Stimulated activated CD4-positive, alpha-beta T cell treated with anti-CD3 and anti-CD28 coated beads, TNF-alpha, amount 100 ng/mL, for 4 hours (primary cell): ENCODE results near the gene PTPA.
"Not testable (repeated sequence)": the region's sequence is repeated elsewhere in the genome, so short reads cannot be mapped to it uniquely, and the experiment has no call there.

ENCODE experiments used
- DNase-seq, 3 experiments: peaks; one replicate each; pipeline ENCODE4 v3.0.0-alpha.2; 2020; ENCODE audit warnings: low read depth in 3 of 3

PTPA gene

DNA sequence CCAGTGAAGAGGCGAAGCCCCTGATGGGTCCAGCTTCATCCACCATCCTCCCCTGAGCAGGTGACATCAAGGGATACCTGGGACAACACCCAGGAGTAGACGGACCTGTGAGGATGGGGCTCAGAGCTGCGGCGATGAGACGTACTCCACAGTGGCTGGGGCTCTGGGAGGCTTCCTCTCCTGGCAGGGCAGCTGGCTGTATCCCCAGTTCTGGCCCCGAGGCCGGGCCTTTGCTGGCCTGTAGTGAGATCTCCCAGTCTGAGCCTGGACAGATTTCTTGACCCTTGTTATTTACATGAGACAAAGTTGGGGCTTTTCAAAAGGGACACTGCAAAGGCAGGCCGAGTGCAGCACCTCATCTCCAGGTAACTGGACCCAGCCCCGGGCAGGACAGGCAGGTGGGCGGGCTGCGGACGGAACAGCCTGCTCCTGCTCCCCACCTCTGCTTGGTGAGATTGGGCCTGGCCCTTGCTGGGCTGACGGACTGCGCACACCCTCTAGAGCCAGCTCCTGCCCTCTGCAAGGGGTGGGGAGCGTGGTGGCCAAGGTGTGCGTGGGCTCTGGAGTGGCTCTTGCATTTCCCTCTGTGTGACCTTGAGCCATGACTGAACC lies 43.8 kb downstream of the PTPA start:
- DNase-seq: no peak

DNA sequence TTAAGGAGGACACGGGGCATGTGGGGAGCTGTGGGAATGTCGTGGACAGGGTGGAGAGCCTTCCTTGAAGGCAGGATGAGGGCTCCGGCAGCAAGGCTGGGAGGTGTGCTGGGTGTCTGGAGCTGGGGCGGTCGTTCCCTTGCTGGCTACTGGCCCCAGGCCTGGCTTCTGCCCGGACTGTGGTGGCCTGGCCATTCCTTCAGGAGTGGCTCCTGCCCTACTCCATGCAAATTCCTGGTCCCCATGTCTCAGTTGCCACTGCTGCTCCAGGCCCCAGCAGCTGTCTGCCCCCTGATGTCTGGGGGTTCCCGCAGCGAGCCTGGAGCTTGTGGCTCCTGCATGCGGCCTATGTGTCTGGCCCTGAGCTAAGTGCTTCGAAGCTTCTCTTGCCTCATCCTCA lies 44.9 kb downstream of the PTPA start:
- DNase-seq: no peak

DNA sequence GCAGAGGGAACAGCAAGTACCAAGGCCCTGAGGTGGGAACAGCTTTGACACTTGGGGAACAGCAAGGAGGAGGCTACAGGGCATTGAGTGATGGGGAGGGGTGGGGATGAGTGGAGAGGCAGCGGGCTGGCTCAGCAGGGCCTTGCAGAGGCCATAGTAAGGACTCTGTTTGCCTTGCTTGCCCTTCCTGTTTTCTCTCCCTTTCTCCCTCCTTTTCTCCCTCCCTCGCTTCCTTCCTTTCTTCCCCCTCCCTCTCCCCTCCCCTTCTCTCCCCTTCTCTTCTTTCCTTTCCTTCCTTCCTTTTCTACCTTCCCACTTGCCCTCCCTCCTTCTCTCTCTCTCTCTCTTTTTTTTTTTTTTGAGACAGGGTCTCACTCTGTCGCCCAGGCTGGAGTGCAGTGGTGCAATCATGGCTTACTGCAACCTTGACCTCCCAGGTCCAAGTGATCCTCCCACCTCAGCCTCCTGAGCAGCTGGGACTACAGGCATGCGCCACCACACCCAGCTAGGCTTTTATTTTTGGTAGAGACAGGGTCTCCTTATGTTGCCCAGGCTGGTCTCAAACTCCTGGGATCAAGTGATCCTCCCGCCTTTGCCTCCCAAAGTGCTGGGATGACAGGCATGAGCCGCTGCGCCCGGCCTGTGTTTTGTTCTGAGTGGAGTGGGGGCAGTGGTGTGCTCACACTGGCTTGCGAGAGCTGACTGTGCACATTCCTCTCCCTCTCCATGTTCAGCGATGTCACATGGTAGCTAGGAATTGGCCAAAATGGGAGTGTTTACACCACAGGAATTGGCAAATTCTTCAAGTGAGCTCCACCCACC lies 49.7 kb downstream of the PTPA start:
- DNase-seq: no peak

DNA sequence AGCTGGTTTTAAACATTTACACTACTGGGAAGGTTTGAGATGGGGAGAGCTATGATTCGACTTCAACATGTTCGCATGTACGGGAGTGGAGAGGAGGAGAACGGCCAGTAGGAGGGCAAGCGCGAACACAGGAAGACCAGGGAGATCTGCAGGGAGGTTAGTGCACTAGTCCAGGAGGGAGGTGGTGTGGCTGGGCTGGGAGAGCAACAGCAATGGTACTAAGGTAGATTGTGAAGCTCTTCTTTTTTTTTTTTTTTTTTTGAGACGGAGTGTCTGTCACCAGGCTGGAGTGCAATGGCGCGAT lies 50.3 kb downstream of the PTPA start:
- no peak for DNase-seq

DNA sequence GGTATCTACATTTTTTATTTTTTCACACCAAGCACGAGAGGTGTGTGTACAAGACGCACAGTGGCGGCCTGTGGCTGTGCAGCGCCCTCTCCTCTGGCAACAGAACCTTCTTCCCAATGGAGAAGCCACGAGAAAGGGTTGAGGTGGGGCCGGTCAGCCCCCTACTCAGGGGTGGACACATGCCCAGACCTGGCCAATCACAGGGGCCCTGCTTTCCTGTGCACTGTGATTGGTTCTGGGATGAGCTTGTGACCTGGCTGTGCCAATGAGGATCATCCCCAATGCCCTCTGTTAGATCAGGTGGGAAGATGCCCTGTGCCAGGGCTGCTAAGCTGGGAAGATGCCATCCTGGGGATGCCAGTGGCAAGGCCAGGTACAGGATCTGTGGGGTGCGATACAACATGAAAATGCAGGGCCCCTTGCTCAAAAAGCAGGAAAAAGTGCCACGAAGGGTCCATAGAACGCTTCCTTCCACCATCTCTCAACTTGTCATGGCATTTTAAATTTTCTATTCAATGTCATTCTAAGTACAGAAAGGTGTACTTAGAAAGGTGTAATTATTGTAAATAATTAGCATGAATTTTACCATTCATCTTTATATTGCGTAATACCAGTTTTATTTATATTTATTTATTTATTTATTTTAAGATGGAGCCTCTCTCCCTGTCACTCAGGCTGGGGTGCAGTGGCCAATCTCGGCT lies 51.4 kb downstream of the PTPA start:
- no peak for DNase-seq

DNA sequence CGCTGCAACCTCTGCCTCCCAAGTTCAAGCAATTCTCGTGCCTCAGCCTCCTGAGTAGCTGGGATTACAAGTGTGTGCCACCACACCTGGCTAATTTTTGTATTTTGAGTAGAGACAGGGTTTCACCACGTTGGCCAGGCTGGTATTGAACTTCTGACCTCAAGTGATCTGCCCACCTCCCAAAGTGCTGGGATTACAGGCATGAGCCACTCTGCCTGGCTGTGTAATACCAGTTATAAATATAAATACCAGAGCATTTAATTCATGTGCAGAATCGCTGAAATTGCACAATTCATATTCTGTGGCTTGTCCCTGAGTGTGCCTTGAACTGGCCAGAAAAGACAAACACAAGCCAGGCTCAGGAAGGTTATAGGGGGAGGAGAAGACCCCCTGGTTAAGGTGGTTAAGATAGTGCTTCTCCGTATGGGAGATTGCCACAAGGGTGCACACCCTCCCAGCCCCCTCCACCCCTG lies 52.0 kb downstream of the PTPA start:
- not testable (repeated sequence) for DNase-seq

DNA sequence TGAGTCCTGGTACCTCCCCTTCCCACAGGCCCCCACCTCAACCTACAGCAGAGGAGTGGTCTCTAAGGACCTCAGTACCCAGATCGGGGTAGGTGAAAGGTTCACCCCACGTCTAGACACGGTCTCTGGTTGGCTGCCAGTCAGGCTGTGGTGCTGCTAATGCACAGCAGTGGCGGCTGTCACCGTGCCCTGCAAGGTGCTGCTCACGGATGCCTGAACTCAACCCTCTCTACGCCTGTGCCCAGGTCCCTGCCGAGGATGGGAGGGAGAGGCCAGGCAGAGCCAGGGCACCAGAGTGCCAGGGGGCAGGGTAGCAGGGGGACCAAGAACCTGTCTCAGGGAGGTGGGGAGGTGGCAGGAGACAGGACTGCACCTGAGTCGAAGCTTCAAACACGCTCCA lies 52.5 kb downstream of the PTPA start:
- DNase-seq: no peak

DNA sequence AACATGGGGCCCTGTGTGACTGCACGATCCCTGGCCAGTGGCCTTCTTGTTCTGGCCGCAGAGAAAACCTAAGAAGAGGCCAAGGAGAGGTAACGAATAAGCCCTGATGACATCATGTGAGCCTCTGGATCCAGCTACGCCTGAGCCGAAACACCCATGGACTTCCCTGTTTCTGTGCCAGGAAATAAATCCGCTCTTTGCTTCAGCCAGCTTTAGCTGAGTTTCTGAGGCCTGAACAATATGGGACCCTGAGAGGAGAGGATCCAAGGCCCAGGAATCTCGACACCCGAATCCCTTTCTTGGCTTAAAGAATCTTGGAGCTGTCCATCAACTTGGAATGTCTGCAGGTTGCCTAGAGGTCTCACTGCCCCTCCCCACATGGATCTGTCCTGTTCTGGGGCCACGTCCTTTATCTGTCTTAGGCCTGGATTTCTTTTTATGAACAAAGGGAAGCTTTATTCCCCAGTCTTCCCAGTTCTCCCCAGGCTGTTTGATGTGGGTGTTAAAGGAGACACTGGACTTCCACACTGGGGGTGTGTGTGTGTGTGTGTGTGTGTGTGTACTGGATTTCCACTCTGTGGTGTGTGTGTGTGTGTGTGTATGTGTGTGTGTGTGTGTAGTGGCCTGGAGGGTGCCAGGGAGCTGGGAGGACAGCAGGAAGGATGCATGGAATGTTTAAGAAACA lies 53.2 kb downstream of the PTPA start:
- no peak for DNase-seq

DNA sequence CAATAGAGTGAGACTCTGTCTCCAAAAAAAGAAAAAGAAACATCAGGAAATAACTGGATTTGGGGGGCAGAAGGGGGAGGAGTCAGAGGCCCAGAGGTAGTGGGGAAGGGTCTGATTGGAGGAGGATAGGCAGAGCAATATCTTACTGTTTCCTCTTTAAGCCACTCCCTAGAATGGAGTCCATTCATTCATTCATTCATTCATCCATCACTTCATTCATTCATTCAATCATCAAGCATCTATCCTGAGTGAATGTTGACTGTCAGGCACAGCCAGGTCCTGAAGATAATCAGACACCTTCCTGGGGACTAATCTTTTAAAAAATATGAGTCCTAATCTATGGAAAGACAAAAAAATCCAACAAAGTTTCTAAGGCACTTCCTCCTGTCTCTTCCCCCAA lies 54.0 kb downstream of the PTPA start:
- DNase-seq: no peak

DNA sequence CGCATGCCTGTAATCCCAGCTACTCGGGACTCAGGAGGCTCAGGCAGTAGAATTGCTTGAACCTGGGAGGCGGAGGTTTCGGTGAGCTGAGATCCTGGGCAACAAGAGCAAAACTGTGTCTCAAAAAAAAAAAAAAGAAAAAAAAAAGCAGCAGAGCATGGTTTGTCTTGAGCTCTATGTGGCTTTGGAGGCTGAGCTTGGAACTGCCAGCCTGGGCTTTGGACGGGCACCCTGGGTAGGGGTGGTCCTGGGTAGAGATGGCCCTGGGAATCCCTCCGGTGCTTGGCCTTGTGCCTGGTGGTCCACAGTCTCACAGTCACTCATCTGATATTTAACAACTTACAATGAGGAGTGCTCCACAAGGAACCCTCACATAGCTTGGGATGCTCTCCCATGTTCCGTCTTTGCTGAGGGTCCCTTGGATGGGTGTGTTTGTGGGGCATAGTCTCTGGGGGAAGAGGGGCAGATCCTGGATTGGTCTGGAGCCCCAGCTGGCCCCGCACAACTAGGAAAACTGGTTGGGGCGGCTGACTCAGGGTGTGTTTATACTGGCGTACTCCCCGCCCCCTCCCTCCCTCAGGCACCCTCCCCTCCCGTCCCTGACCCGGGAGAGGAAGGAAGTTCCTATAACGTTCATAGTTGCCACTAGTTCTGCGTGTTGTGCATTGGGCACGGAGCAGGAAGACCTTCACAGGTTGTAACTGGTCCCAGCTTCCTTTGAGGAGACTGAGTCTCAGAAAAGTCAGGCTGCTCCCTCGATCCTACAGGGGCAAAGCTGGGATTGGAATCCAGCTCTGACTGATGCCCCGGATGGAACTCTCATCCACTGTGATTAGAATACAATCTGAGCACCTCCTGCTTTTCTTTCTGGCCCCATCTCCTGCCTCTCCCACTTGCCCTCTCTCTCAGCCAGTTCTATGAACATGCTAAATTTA lies 55.7 kb downstream of the PTPA start:
- DNase-seq: no peak

DNA sequence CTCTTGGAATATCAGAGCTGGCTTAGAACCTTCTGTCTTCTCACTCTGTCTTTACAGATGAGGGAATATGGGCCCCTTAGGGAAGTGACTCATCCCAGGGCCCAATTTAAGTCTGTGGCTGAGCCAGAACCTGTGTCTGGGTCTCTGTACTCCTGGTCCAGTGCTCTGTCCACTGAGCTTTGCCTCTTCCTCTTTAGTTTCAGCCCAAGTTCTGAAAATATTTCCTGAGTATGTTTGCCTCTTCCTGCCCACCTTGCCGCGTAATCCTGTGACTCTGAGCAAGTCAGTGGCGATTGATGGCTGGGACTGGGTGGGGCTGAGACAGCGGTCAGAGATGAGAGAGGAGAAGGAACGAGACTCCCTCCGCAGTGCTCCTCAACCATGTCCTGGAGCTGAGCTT lies 59.0 kb downstream of the PTPA start:
- no peak for DNase-seq

DNA sequence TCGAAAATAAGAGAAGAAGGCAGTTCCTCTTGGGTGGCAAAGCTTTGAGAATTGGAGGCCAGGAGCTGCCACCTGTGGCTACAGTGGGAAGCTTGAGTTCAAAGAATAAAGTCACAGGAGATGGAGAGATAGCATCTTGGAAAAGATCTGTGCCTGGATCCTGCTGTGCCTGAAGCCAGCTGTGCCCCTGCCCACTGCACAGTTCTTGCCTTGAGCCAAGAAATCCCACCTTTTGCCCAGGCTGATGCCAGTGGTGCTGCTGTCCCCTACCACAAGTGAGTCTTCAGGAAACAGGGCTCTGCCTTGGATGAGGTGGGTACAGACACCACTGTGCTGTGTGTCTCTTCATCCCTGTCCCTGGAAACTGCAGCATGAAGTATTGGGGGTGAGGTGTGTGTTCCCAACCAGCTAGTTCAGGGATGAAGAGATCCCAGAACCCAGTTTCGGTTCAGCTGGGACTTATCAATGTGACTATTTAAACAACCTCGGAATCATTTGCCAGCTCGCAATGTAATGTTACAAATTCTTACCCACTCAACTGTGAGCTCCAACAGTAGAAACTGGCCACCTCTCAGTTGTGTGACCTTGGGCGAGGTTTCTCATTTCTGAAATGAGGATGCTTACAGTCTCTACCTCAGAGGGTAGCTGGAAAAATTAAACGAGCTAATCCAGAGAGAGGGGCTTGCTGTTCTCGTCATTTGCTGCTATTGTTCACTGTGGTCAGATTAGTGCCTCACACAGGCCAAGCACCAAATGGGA lies 61.0 kb downstream of the PTPA start:
- DNase-seq: no peak

DNA sequence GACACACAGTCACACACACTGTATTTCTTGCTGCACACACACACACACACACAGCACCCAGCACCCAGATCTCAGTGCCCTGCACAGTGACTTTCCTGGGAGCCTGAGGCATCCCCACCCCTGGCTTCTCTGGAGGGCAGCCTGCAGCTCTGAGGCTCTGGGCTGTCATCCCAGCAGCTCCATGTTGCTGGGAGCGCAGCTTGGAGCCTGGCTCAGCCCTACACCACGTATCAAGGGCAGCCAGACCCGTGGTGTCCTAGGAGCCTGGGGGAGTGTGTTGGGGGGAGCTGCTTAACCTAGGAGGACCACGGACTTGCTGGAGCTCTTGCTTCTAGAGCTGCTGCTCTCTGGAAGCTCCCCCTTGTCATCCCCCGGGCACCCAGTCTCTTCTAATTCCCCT lies 61.6 kb downstream of the PTPA start:
- DNase-seq: no peak

DNA sequence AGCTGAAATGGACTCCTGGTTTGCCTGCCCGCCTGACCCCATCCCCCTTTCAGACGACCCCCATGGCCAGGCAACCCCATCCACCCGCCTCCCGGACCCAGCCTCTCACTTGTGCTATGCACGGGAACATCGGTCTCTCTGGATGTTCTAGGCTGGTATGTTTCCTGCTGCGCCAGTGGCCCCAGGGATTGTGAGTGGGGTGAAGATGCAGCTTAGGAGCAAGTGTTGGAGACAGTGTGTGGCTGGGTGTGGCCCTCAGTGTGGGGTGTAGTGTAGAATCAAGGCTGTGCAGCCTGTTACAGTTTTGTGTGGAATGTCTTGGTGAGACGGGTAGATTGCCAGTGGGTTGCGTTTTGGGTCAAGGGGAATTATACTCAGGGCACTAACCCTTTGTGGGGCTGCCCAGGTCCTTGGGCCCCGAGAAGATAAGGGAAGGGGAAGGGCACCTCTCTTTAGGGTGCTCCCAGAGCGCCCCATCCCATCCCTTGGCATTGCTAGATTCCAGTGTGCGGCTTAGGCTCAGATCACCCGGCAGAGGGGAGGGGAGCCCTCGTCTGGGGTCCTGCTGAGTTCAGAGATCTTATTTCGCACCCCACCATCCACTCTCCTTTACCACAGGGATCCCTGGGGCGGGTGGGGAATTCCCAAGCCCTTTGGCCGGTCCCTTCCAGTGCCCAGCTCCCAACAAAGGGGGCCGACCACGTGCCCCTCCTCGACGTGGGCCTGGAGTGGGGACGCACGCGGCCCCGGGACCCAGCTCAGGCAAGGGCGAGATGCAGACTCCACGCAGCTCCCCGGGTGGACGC lies 62.3 kb downstream of the PTPA start:
- DNase-seq: no peak

DNA sequence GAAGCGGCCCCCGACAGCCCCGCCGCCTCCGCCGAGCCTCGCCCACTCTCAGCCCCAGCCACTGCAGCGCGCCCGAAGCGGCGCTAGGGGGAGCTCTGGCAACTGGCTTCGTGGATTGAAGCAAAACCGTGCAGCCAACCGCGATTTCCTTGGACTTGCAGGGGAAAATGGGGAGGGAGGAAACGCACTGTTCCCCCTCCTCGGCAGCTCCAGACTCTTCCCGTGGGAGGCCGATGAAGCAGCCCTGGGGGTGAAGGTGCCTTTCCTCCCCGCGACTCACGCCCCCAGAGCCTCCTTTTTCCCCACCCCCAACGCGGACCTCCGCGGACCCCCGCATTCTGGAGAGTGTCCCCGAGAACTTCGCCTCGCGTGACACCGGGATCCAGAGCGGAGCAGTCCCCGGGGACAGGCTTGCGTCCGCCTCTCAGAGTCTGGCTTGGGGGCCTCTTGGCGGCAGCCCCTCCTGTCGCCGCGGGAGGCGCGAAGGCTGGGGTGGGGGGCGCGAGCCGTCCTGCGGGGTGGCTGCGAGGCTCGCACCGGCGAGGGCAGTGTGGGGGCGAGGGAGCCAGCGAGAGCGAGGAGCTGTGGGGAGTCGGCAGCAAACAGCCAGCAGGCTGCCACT lies 63.0 kb downstream of the PTPA start:
- DNase-seq: peak; percentile 66 to 72 (median 71)

DNA sequence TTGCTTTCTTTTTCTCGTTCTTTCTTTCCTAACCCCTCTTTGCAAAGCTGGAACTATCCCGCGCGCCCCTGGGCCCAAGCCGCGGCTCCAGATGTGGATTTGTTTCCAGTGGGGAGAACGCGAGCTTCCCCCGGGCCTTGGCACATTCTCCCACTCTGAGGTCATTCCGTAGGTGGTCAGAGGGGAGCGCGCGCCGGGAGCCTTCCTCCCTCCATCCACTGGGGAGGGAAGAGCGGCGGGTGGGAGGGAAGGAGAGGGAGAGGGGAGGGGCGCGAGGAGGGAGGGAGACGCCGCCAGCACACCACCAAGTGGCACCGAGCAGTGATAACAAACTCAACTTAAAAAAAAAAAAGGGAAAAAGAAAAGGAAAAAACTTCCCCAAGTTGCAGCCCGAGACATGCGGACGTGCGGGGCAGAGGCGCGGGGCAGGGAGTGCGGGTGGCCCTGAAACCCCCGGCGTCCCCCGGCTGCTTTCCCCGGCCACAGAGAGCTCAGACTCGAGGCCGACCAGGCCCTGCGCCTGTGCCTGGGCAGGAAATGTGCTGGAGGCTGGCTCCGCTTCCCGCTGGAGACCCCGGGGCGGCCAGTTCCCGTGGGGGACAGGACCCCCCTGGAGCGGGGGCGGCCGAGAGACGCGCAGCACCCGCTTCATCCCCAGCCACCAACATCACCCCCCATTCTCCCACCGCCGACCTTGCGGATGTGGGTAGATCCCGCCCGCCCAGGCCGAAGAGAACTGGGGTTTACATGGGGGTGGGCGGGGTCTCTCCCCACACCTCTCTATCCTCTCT lies 63.7 kb downstream of the PTPA start:
- DNase-seq: no peak

DNA sequence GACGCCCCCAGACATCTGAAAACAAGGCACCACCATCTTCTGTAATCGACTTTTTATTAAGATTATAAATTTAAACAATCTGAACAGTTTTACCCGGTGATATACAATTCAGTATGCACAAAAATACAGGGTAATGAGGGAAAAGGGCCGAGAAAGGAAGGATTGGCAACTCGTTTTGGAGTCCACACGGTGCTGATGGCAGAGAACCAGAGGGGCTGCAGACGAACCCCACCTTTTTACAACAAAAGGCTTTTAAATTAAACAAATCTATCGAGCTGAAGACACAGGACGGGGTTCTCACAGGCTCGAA lies 64.3 kb downstream of the PTPA start:
- no peak for DNase-seq

DNA sequence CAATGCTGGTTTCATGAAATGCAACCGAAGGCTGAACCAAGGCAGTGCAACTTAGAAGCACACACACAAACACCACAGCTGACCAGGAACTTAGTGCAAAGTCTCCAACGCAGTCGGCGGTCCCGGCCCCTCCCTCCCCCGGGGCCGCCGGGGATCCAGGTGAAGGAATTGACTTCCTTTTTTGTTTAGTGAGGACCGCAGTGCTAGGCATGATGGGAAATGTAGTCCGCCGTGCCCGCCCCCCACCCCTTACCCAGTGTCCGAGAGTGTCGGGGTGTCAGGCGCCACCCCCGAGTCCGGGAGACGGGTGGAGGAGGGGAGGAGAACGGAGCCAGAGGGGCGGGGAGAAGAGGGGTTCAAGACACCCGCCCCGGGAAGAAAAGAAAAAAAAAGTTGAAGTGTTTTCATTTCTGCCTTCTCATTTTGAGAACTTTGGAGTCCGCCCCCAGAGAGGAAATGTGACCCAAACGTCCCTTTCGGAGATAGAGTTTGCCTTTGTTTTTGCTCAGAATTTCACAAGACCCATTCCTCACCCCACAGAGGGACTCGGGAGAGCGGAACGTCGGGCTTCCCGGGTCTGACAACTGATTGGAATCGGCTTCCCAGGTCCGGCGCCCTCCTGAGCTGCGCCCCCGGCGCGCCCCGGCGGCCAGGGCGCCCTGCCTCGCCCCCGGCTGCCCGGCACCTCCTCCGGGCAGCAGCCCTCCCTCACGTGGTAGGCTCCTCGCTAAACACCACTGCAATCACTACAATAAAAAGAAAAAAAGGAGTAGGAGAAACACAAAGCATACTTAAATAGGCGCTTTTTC lies 64.8 kb downstream of the PTPA start:
- no peak for DNase-seq
